GM18511 (cell line): Measurements from ENCODE around the gene SENP6.
"Not testable (repeated sequence)": the region's sequence is repeated elsewhere in the genome, so short reads cannot be mapped to it uniquely, and the experiment has no call there.

ENCODE experiments used
- ATAC-seq: cut with Tn5 transposase; IDR thresholded peaks from one replicate; pipeline ENCODE4 v1.9.1; 2021; ENCODE audit warnings: mild to moderate bottlenecking, moderate library complexity; ENCODE audit not compliant: unreplicated experiment

The SENP6 gene

DNA sequence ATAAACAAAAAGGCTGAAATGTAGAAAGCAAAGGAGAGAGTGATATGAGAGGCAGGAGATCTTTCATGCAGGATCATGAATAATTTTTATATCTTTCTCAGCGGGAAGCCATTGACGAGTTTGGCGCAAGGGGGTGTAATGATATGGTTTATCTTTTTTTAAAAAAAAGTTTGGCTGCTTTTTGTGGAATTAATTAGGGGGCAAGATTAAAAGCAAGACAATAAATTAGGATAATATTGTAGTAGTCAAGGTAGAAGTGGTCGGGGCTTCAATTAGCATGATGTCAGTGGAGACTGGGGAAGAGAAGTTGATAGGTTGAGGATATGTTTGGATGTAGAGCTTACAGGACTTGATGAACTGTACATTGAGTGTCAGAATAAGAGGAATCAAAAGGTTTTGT, 4.0 kb downstream of the SENP6 start:
- no peak for ATAC-seq

DNA sequence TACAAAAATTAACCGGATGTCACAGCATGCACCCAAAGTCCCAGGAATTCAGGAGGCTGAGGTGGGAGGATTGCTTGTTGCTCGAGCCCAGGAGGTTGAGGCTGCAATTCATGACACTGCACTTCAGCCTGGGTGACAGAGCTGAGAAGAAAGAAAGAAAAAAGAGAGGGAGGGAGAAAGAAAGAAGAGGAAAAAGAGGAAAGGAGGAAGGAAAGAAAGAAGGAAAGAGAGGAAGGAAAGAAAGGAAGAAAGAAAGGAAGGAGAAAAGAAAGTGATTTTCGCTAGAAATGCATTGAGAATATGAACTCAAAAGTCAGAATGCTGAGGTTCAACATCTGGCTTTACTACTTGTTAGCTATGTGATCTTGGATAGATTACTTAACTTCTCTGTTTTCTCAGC, 6.6 kb downstream of the SENP6 start:
- no peak for ATAC-seq

DNA sequence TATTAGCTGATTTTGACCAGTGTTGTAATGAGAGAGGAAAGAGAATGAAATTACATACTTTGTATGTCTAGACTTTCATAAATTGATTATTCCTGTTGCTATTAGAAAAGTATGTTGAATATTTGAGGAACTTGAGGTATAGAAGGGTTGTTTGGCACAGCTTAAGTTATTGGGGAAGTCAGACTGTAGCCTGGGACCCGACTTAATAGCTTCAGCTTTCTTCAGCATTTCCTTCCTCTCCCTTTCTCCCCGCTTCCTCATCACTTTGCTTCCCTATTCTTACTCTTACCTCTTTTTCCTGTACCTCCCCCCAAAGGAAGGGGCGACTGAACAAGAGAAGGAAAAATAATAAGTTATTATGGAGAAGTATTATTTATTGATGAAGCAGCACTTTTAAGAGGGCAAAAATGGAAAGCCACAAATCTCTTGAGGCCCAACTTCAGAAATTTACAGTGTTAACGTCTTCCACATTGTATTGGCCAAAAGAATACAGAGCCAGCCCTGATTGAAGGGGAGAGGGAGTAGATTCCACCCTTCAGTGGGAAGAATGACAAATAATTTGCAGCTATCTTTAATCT, 7.4 kb downstream of the SENP6 start:
- peak; percentile 30 for ATAC-seq

DNA sequence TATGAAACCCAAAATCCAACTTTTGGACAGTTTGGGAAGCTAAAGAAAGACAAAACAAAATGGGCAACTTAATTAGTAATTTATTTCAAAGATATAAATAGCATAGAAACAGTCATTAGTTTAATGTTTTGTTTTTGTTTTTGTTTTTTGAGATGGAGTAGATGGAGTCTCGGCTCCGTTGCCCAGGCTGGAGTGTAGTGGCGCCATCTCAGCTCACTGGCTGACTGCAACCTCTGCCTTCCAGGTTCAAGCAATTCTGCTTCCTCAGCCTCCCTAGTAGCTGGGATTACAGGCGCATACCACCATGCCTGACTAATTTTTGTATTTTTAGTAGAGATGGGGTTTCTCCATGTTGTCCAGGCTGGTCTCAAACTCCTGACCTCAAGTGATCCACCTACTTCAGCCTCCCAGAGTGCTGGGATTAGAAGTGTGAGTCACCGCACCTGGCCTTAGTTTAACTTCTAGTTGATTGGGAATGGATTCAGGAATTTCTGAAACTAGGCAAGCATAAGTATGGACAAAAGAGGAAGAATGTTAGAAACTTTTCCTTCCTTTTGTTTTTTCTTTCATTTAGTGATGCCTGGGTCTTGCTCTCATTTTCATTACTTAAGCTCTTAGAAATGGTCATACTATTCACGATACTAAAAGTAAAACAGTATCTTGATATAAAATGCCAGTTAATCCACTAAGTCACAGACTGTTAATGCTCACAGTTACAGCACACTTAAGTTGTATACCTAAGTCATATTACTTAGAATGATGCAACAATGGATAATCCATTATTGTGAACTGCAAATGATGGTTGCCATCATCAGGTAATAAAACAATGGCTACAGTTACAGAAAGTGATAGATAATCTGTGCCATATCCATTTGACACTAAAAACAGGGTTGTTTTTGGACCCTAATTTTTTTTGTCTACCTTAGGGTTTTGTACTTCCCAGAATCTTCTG, 8.2 kb downstream of the SENP6 start:
- ATAC-seq, result no peak

DNA sequence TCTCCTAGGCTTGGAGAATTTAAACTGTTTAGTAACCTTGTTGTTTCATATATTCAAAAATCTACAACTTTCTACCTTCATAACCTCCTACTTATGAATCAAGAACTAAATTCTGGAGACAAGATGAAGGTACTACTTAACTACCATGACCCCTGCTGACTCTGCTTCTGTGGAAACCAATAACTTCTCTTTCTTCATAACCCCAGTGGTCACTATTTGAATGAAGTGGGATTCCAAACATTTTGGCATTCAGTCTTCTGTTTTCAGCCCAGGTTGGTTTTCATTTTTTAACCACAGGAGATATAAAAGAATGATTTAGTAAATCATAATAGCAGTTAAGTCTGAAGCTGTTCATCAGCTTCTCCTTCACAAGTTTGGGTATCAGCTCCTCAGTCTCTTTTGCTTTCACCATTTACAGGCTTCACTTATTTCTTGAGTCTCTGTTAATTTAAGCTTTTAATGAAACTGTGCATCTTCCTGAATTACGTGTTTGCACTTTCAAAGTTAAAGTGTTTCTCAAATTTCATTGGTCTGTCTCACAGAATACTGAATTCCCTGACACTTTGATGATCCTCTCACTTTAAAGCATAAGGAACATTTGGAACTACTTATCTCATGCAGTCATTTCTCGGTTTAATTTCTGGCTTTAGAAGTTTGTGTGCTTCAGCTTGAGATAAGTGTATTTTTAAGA, 9.5 kb downstream of the SENP6 start:
- no peak for ATAC-seq

DNA sequence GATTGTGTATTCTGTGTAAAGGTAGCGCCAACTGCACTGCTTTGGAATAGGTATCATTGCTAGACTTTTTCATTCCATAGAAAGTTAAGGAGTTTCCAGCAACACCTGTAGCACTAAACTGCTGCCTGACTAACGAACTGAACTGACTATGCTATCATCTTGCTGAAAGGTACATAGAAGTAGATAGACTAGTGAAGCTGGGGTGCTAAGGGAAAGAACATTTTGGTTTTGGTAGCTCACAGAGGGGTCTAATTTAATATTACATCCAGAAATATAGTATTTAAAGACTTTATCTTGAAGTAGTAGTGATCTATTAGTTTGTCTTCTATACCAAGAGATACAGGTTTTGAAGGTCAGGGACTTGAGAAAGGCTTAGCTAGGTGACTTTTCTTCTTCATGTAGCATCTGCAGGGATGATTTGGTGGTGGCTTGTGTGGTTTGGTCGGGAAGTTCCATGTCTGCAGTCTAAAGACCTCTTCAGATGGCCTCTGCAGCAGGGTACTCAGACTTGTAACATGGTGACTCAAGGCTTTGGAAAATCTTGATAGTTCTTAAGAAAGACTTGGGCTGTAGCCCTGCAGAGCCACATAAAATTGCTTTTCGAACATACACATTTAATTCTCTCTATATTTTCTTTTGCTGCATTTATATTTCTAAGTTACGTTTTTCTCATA, 10.2 kb downstream of the SENP6 start:
- no peak for ATAC-seq

- ATAC-seq, result no peak
These were observed 10.8 kb downstream of the SENP6 start for GRCh38 chr6:75612434-75612833.

DNA sequence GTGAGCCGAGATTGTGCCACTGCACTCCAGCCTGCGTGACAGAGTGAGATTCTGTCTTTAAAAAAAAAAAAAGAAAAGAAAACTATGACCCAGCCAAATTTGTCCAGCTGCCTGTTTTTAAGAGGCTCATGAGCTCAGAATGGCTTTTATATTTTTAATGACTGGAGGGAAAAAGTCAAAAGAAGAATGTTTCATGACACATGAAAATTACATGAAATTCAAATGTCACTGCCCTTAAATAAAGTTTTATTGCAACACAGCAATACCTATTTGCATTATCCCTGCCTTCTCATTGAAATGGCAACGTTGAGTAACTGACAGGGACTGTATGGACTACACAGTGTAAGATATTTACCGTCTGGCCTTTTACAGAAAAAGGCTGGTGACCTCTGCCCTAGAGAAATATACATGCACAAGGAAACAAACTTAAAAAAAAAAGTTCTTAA, 11.4 kb downstream of the SENP6 start:
- ATAC-seq, result no peak

DNA sequence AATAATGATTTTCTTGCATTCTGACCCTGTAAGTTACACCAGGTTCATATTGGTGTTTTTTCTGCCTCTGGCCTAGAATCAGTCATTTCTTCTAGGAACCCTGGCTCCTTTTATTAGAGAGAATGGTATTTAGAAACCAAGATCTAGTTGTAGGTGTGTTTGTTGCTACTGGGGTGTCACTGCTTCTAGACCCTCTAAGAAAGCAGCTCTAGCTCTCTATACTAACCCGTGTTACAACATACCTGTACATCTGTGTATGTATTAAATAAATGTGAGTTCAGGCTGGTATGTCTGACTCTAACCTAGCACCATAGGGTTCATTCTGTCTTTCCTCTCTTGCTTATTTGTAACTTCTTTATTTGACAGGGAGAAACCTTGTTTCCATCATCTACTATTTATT, 16.8 kb downstream of the SENP6 start:
- ATAC-seq, result no peak

DNA sequence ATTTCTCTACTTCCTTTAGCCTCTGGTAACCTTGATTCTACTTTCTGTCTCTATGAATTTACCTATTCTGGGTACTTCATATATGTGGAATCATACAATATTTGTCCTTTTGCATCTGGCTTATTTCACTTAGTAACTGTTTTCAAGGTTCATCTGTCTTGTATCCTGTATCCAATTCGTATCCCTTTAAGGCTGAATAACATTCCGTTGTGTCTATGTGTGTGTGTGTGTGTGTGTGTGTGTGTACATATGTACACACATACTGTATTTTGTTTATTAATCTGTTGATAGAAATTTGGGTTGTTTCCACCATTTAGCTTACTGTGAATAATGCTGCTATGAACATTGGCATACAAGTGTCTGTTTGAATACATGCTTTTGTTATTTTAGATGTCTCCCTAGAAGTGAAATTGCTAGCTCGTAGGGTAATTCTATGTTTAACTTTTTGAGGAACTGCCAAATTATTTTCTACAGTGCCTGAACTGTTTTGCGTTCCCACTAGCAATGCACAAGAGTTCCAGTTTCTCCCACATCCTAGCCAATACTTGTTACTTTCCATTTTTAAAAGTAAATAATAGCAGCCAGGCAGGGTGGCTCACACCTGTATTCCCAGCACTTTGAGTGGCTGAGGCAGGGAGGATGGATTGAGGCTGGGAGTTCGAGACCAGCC, 17.7 kb downstream of the SENP6 start:
- no peak for ATAC-seq

GRCh38 chr6:75620381-75621304, 19.0 kb downstream of the SENP6 start:
- ATAC-seq, result no peak

- no peak for ATAC-seq
These were observed 20.2 kb downstream of the SENP6 start for GRCh38 chr6:75621846-75622245.

DNA sequence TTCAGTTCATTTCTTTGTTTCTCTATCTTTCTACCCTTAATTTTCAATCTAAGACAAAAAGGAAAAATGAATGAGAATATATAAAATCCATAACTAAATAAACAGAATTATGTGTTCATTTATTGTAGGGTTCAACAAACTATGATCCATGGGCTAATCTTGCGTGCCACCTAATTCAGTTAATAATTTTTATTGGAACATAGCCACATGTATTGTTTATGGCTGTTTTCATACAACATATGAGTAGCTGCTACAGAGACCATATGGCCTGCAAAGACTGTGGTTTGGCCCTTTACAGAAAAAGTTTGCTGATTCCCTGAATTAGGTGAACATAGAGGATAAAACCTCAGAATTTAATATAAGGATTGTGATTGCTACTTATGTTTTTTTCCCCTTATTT, 21.8 kb downstream of the SENP6 start:
- ATAC-seq, result no peak

GRCh38 chr6:75624335-75624734, 22.7 kb downstream of the SENP6 start:
- no peak for ATAC-seq

GRCh38 chr6:75624988-75625387, 23.3 kb downstream of the SENP6 start:
- no peak for ATAC-seq

- no peak for ATAC-seq
These were observed 24.9 kb downstream of the SENP6 start for GRCh38 chr6:75626561-75626960.

DNA sequence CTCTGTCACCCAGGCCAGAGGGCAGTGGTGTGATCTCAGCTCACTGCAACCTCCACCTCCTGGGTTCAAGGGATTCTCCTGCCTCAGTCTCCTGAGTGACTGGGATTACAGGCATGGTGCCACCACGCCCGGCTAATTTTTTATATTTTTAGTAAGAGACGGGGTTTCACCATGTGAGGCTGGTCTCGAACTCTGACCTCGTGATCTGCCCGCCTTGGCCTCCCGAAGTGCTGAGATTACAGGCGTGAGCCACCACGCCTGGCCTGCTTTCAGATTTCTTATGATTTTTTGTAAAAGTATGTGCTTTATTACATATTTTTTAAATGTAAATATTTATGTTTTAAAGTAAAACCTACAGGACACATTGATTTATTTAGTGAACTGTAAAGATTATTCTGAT, 26.0 kb downstream of the SENP6 start:
- not testable (repeated sequence) for ATAC-seq

- ATAC-seq, result no peak
These were observed 30.4 kb downstream of the SENP6 start for GRCh38 chr6:75631859-75632635.

- ATAC-seq, result no peak
These were observed 31.4 kb downstream of the SENP6 start for GRCh38 chr6:75633045-75633444.
